ENCODE results near the gene SGSM1. TPM values are rescaled to one million over a fixed set of nuclear protein-coding genes. Genes with fewer than 3 reads are reported as not detected.

The SGSM1 gene
- under 0.01 TPM in 1 of 2 replicates, not detected in the other for total RNA-seq
- polyA plus RNA-seq, result not detected in 2 replicates
- polyA plus RNA-seq (2012), result not detected in 2 replicates
- polyA minus RNA-seq (ENCODE audit: low replicate concordance), result 0.11 TPM in 1 of 2 replicates, not detected in the other

GRCh38 chr22:24805790-24806662 is at the start of gene SGSM1:
TSS of gene SGSM1 (plus strand) at chr22:24806211. CDS start at chr22:24806326, 115 bp downstream.
- Histone ChIP-seq H4K20me1 (ENCODE audit: control insufficient read depth, extremely low read depth, insufficient read depth, low read length) (no peaks in the 10 kb centered on the region), H3K9me3 (ENCODE audit: control insufficient read depth, insufficient read depth, low read depth, low read length) (no peaks in the 10 kb centered on the region), H3K9ac (ENCODE audit: insufficient read depth, low read length) (no peak within 1 kb of the TSS), H3K36me3 (ENCODE audit: control insufficient read depth, insufficient read depth, low read length) (no peaks in the 10 kb centered on the region), H3K27ac (ENCODE audit: insufficient read depth, low read length) (no peak within 1 kb of the TSS), H3K4me2 (ENCODE audit: extremely low read depth, insufficient read depth, low read length) (peak within 1 kb of the TSS; percentile 78), H3K4me1 (ENCODE audit: control insufficient read depth, extremely low read depth, insufficient read depth, low read length) (no peaks in the 10 kb centered on the region), H3K4me3 (replicated peaks in 1 of 4; ENCODE audit: control extremely low read depth in 1 of 4, insufficient read depth in 1 of 4, low read depth in 3 of 4, low read length in 4 of 4) (peak within 1 kb of the TSS in 3 of 4 experiments; percentile 26 to 55 (median 39)), H2AFZ (ENCODE audit: low read length) (peak within 1 kb of the TSS; percentile 46), H3K27me3 (ENCODE audit: control insufficient read depth, insufficient read depth, low read length) (peaks cover 2% of the 10 kb centered on the region), H3K79me2 (ENCODE audit: control insufficient read depth, insufficient read depth, low read length) (no peaks in the 10 kb centered on the region)
- DNase-seq (ENCODE audit: low read depth in 2 of 2), result peak; percentile 39 to 48
- no peak for TF ChIP-seq CTCF (conservative IDR thresholded peaks at IDR 0.05 in 1 of 2, IDR thresholded peaks at IDR 0.05 in 1 of 2; ENCODE audit: low read depth in 1 of 2, low read length in 2 of 2)
- TF ChIP-seq EZH2 (IDR thresholded peaks at IDR 0.05; ENCODE audit: low read length, missing control alignments), result no peak

- Histone ChIP-seq H3K4me3 (replicated peaks in 1 of 4; ENCODE audit: control extremely low read depth in 1 of 4, insufficient read depth in 1 of 4, low read depth in 3 of 4, low read length in 4 of 4) (no peak overlapping the region), H3K9ac (ENCODE audit: insufficient read depth, low read length) (no peak overlapping the region), H3K79me2 (ENCODE audit: control insufficient read depth, insufficient read depth, low read length) (no peaks in the 10 kb centered on the region), H3K4me2 (ENCODE audit: extremely low read depth, insufficient read depth, low read length) (no peak overlapping the region), H3K27me3 (ENCODE audit: control insufficient read depth, insufficient read depth, low read length) (peaks cover 2% of the 10 kb centered on the region), H2AFZ (ENCODE audit: low read length) (no peak overlapping the region), H4K20me1 (ENCODE audit: control insufficient read depth, extremely low read depth, insufficient read depth, low read length) (no peaks in the 10 kb centered on the region), H3K9me3 (ENCODE audit: control insufficient read depth, insufficient read depth, low read depth, low read length) (no peaks in the 10 kb centered on the region), H3K4me1 (ENCODE audit: control insufficient read depth, extremely low read depth, insufficient read depth, low read length) (no peaks in the 10 kb centered on the region), H3K36me3 (ENCODE audit: control insufficient read depth, insufficient read depth, low read length) (no peaks in the 10 kb centered on the region), H3K27ac (ENCODE audit: insufficient read depth, low read length) (no peak overlapping the region)
- TF ChIP-seq CTCF (conservative IDR thresholded peaks at IDR 0.05 in 1 of 2, IDR thresholded peaks at IDR 0.05 in 1 of 2; ENCODE audit: low read depth in 1 of 2, low read length in 2 of 2) (peak; percentile 70 to 80), EZH2 (IDR thresholded peaks at IDR 0.05; ENCODE audit: low read length, missing control alignments) (no peak)
- peak; percentile 27 to 71 for DNase-seq (ENCODE audit: low read depth in 2 of 2)
Observed at GRCh38 chr22:24758164-24758799, 47.7 kb upstream of the SGSM1 start.

GRCh38 chr22:24759765-24760164 is 46.2 kb upstream of the SGSM1 start:
- DNase-seq (ENCODE audit: low read depth in 2 of 2), result no peak
- H2AFZ ChIP-seq (ENCODE audit: low read length), result no peak overlapping the region

More at GRCh38 chr22:24759765-24760164, 46.2 kb upstream of the SGSM1 start:
- Histone ChIP-seq H3K36me3 (ENCODE audit: control insufficient read depth, insufficient read depth, low read length) (no peaks in the 10 kb centered on the region), H3K4me1 (ENCODE audit: control insufficient read depth, extremely low read depth, insufficient read depth, low read length) (no peaks in the 10 kb centered on the region), H4K20me1 (ENCODE audit: control insufficient read depth, extremely low read depth, insufficient read depth, low read length) (no peaks in the 10 kb centered on the region), H3K9me3 (ENCODE audit: control insufficient read depth, insufficient read depth, low read depth, low read length) (no peaks in the 10 kb centered on the region), H3K4me3 (replicated peaks in 1 of 4; ENCODE audit: control extremely low read depth in 1 of 4, insufficient read depth in 1 of 4, low read depth in 3 of 4, low read length in 4 of 4) (no peak overlapping the region), H3K27me3 (ENCODE audit: control insufficient read depth, insufficient read depth, low read length) (peaks cover 2% of the 10 kb centered on the region), H3K79me2 (ENCODE audit: control insufficient read depth, insufficient read depth, low read length) (no peaks in the 10 kb centered on the region), H3K9ac (ENCODE audit: insufficient read depth, low read length) (no peak overlapping the region), H3K27ac (ENCODE audit: insufficient read depth, low read length) (no peak overlapping the region), H3K4me2 (ENCODE audit: extremely low read depth, insufficient read depth, low read length) (no peak overlapping the region)
- TF ChIP-seq EZH2 (IDR thresholded peaks at IDR 0.05; ENCODE audit: low read length, missing control alignments), result no peak
- TF ChIP-seq CTCF (conservative IDR thresholded peaks at IDR 0.05 in 1 of 2, IDR thresholded peaks at IDR 0.05 in 1 of 2; ENCODE audit: low read depth in 1 of 2, low read length in 2 of 2), result no peak

Data from fibroblast of lung (primary cell).